ENCODE measurements around the gene TAF6.

GRCh38 chr7:100087055-100087750, 32.0 kb downstream of the TAF6 start:
- TF ChIP-seq HOMEZ (CRISPR knock-in tag; IDR thresholded peaks at IDR 0.05) (no peak), EZH2 (IDR thresholded peaks at IDR 0.05; ENCODE audit: borderline replicate concordance, low read depth, low read length) (no peak), E2F8 (IDR thresholded peaks at IDR 0.05; ENCODE audit: low read depth, partially characterized antibody) (no peak), THRAP3 (IDR thresholded peaks at IDR 0.05; ENCODE audit: borderline replicate concordance) (no peak), CTCF (IDR thresholded peaks at IDR 0.05 in 2 of 3, conservative IDR thresholded peaks at IDR 0.05 in 1 of 3; ENCODE audit: insufficient read depth in 2 of 3, low read depth in 1 of 3, low read length in 3 of 3) (no peak), ETV6 (IDR thresholded peaks at IDR 0.05; ENCODE audit: borderline replicate concordance in 1 of 2, low read depth in 2 of 2, low read length in 1 of 2) (no peak), ETV6 (CRISPR knock-in tag; IDR thresholded peaks at IDR 0.05; ENCODE audit: borderline replicate concordance) (no peak), MAFG (tag; conservative IDR thresholded peaks at IDR 0.05) (no peak), YBX1 (IDR thresholded peaks at IDR 0.05) (no peak), CHD2 (IDR thresholded peaks at IDR 0.05; ENCODE audit: low read depth, low read length) (no peak), EGR1 (conservative IDR thresholded peaks at IDR 0.05) (no peak), KLF1 (tag; IDR thresholded peaks at IDR 0.05) (no peak), PHF8 (IDR thresholded peaks at IDR 0.05; ENCODE audit: borderline replicate concordance, low read length) (no peak)

All from K562 (cell line).